ENCODE results near the gene MRPL46. TPM values are rescaled to one million over a fixed set of nuclear protein-coding genes. Genes with fewer than 3 reads are reported as not detected.
A peak's percentile ranks its signal among the peaks of the same experiment; 100 is the strongest.

MRPL46 gene
- polyA plus RNA-seq, 4 donors = 29.9 to 61.7 (median 45.0) TPM

GRCh38 chr15:88506628-88507027, 39.4 kb upstream of the MRPL46 start:
- Histone ChIP-seq H3K9me3 (ENCODE audit: control insufficient read depth in 2 of 2, insufficient read depth in 1 of 2, low read depth in 1 of 2, low read length in 1 of 2) (no peaks in the 10 kb centered on the region), H3K36me3 (ENCODE audit: control insufficient read depth in 3 of 3, insufficient read depth in 2 of 3, low read depth in 1 of 3, low read length in 3 of 3) (peaks cover 2 to 14% (median 2%) of the 10 kb centered on the region in 3 donors), H3K4me1 (ENCODE audit: control insufficient read depth in 3 of 3, insufficient read depth in 2 of 3, low read depth in 1 of 3, low read length in 2 of 3) (no peaks in the 10 kb centered on the region), H3K4me3 (ENCODE audit: low read depth in 1 of 3, low read length in 3 of 3) (no peak overlapping the region), H3K27ac (ENCODE audit: low read depth in 1 of 3, low read length in 2 of 3) (no peak overlapping the region), H3K27me3 (ENCODE audit: control insufficient read depth in 3 of 3, insufficient read depth in 3 of 3, low read length in 3 of 3) (no peaks in the 10 kb centered on the region)
- FAIRE-seq = no peak
- DNase-seq = no peak

DNA sequence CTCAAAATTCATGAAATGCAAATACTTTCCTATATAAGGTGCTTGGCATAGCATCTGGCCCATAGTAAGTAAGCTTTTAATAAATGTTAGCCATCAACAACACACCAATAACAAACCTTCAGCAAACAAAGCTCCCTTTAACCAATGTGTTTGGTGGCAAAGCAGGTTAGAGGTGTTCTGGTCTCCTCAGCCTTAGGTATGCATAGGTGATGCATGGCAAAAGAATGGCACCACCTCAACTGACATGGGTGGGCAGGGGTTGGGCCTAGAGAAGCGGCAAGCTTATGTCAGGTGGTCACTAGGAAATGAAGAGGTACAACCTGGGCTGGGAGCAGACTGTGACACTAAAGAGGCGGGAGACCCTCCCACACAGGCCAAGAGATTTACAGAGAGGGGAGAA, 38.5 kb upstream of the MRPL46 start:
- Histone ChIP-seq H3K27me3 (ENCODE audit: control insufficient read depth in 3 of 3, insufficient read depth in 3 of 3, low read length in 3 of 3) (no peaks in the 10 kb centered on the region), H3K4me3 (ENCODE audit: low read depth in 1 of 3, low read length in 3 of 3) (no peak overlapping the region), H3K4me1 (ENCODE audit: control insufficient read depth in 3 of 3, insufficient read depth in 2 of 3, low read depth in 1 of 3, low read length in 2 of 3) (no peaks in the 10 kb centered on the region), H3K27ac (ENCODE audit: low read depth in 1 of 3, low read length in 2 of 3) (no peak overlapping the region), H3K9me3 (ENCODE audit: control insufficient read depth in 2 of 2, insufficient read depth in 1 of 2, low read depth in 1 of 2, low read length in 1 of 2) (no peaks in the 10 kb centered on the region), H3K36me3 (ENCODE audit: control insufficient read depth in 3 of 3, insufficient read depth in 2 of 3, low read depth in 1 of 3, low read length in 3 of 3) (peaks cover 0 to 10% (median 2%) of the 10 kb centered on the region in 3 donors)
- DNase-seq = no peak
- no peak for FAIRE-seq
- WGBS, 3 donors = 97 to 100% (median 97%) methylated on average over 2 of the region's 2 CpGs

- FAIRE-seq = no peak
- 82 to 100% (median 89%) methylated on average over 1 of the region's 1 CpG for WGBS, 3 donors
Observed at GRCh38 chr15:88504445-88504844, 37.3 kb upstream of the MRPL46 start.

GRCh38 chr15:88498996-88499395, 31.8 kb upstream of the MRPL46 start:
- FAIRE-seq (no peak), DNase-seq (no peak)
- Histone ChIP-seq H3K36me3 (ENCODE audit: control insufficient read depth in 3 of 3, insufficient read depth in 2 of 3, low read depth in 1 of 3, low read length in 3 of 3) (peaks cover 0 to 29% (median 2%) of the 10 kb centered on the region in 3 donors), H3K4me3 (ENCODE audit: low read depth in 1 of 3, low read length in 3 of 3) (no peak overlapping the region), H3K27me3 (ENCODE audit: control insufficient read depth in 3 of 3, insufficient read depth in 3 of 3, low read length in 3 of 3) (no peaks in the 10 kb centered on the region), H3K9me3 (ENCODE audit: control insufficient read depth in 2 of 2, insufficient read depth in 1 of 2, low read depth in 1 of 2, low read length in 1 of 2) (no peaks in the 10 kb centered on the region), H3K27ac (ENCODE audit: low read depth in 1 of 3, low read length in 2 of 3) (no peak overlapping the region), H3K4me1 (ENCODE audit: control insufficient read depth in 3 of 3, insufficient read depth in 2 of 3, low read depth in 1 of 3, low read length in 2 of 3) (no peaks in the 10 kb centered on the region)
- WGBS, 3 donors = 70 to 73% (median 70%) methylated on average over 3 of the region's 3 CpGs

More at GRCh38 chr15:88504445-88504844, 37.3 kb upstream of the MRPL46 start:
- DNase-seq = no peak
- H3K27me3 ChIP-seq (ENCODE audit: control insufficient read depth in 3 of 3, insufficient read depth in 3 of 3, low read length in 3 of 3) = no peaks in the 10 kb centered on the region
- no peak overlapping the region for H3K4me3 ChIP-seq (ENCODE audit: low read depth in 1 of 3, low read length in 3 of 3)
- H3K36me3 ChIP-seq (ENCODE audit: control insufficient read depth in 3 of 3, insufficient read depth in 2 of 3, low read depth in 1 of 3, low read length in 3 of 3) = peaks cover 0 to 6% (median 2%) of the 10 kb centered on the region in 3 donors
- no peak overlapping the region for H3K27ac ChIP-seq (ENCODE audit: low read depth in 1 of 3, low read length in 2 of 3)
- H3K9me3 ChIP-seq (ENCODE audit: control insufficient read depth in 2 of 2, insufficient read depth in 1 of 2, low read depth in 1 of 2, low read length in 1 of 2) = no peaks in the 10 kb centered on the region
- no peaks in the 10 kb centered on the region for H3K4me1 ChIP-seq (ENCODE audit: control insufficient read depth in 3 of 3, insufficient read depth in 2 of 3, low read depth in 1 of 3, low read length in 2 of 3)

DNA sequence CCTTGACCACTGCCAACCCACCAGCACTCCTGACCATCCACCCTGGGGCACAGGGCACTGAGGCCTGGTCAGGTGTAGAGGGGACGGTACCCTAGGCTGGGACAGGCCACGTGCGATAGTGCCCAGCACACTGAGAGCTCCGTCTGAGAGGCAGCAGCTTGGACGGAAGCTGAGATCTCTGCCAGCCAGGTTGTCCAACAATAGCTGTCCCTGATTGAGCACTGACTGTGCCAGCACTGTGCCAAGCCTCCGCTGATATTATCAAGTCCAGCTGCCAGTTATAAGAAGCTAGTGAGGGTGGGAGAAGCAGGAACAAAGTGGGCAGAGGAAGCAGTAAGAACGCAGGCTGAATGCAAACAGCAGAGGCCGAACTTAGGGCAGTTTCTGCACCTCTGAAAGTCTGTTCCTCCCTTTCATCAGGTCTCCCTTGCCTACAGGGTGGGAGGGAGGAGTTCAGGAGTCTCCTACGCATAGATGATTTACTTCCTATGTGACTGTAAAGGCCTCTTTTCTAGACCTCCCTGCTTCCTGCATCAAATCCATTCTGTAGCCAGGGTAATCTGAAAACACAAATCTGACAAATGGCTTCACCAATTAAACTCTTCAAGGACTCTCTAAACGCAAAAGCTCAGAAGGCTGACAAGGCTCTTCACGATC, 30.0 kb upstream of the MRPL46 start:
- Histone ChIP-seq H3K36me3 (ENCODE audit: control insufficient read depth in 3 of 3, insufficient read depth in 2 of 3, low read depth in 1 of 3, low read length in 3 of 3) (peaks cover 0 to 26% (median 0%) of the 10 kb centered on the region in 3 donors), H3K27ac (ENCODE audit: low read depth in 1 of 3, low read length in 2 of 3) (no peak overlapping the region), H3K4me3 (ENCODE audit: low read depth in 1 of 3, low read length in 3 of 3) (no peak overlapping the region), H3K9me3 (ENCODE audit: control insufficient read depth in 2 of 2, insufficient read depth in 1 of 2, low read depth in 1 of 2, low read length in 1 of 2) (no peaks in the 10 kb centered on the region), H3K27me3 (ENCODE audit: control insufficient read depth in 3 of 3, insufficient read depth in 3 of 3, low read length in 3 of 3) (no peaks in the 10 kb centered on the region), H3K4me1 (ENCODE audit: control insufficient read depth in 3 of 3, insufficient read depth in 2 of 3, low read depth in 1 of 3, low read length in 2 of 3) (no peaks in the 10 kb centered on the region)
- FAIRE-seq (no peak), DNase-seq (no peak)
- 91 to 96% (median 91%) methylated on average over 11 of the region's 11 CpGs for WGBS, 3 donors

GRCh38 chr15:88493844-88494243, 26.7 kb upstream of the MRPL46 start:
- H3K4me1 ChIP-seq (ENCODE audit: control insufficient read depth in 3 of 3, insufficient read depth in 2 of 3, low read depth in 1 of 3, low read length in 2 of 3) = no peaks in the 10 kb centered on the region
- DNase-seq = no peak
- no peak overlapping the region for H3K27ac ChIP-seq (ENCODE audit: low read depth in 1 of 3, low read length in 2 of 3)
- H3K4me3 ChIP-seq (ENCODE audit: low read depth in 1 of 3, low read length in 3 of 3) = no peak overlapping the region
- peaks cover 0 to 23% (median 0%) of the 10 kb centered on the region in 3 donors for H3K36me3 ChIP-seq (ENCODE audit: control insufficient read depth in 3 of 3, insufficient read depth in 2 of 3, low read depth in 1 of 3, low read length in 3 of 3)
- no peak for FAIRE-seq
- WGBS, 3 donors = 85 to 91% (median 86%) methylated on average over 10 of the region's 10 CpGs
- H3K27me3 ChIP-seq (ENCODE audit: control insufficient read depth in 3 of 3, insufficient read depth in 3 of 3, low read length in 3 of 3) = no peaks in the 10 kb centered on the region
- no peaks in the 10 kb centered on the region for H3K9me3 ChIP-seq (ENCODE audit: control insufficient read depth in 2 of 2, insufficient read depth in 1 of 2, low read depth in 1 of 2, low read length in 1 of 2)

DNA sequence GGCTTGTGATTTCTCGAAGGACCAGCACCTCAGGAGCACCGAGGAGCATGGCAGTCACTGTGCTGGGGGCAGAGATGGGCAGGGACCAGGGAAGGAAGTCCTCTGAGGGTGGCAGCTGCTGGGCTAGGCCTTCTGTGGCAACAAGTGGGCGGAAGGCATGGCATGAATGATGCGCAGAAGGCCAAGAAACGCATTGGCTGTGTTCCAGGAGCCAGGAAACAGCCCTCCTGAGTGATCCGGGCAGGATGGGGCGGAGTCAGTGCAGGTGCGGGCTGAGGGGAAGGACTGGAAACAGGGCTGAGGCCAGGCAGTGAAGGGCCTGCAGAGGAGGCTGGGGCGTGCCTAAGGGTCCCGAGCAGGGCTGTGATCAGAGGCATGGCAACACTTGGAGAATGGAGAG, 24.0 kb upstream of the MRPL46 start:
- no peak for FAIRE-seq

GRCh38 chr15:88490036-88490435, 22.8 kb upstream of the MRPL46 start:
- peaks cover 0 to 1% (median 0%) of the 10 kb centered on the region in 3 donors for H3K36me3 ChIP-seq (ENCODE audit: control insufficient read depth in 3 of 3, insufficient read depth in 2 of 3, low read depth in 1 of 3, low read length in 3 of 3)
- no peak overlapping the region for H3K27ac ChIP-seq (ENCODE audit: low read depth in 1 of 3, low read length in 2 of 3)
- H3K9me3 ChIP-seq (ENCODE audit: control insufficient read depth in 2 of 2, insufficient read depth in 1 of 2, low read depth in 1 of 2, low read length in 1 of 2) = no peaks in the 10 kb centered on the region
- no peak overlapping the region for H3K4me3 ChIP-seq (ENCODE audit: low read depth in 1 of 3, low read length in 3 of 3)
- no peaks in the 10 kb centered on the region for H3K27me3 ChIP-seq (ENCODE audit: control insufficient read depth in 3 of 3, insufficient read depth in 3 of 3, low read length in 3 of 3)
- H3K4me1 ChIP-seq (ENCODE audit: control insufficient read depth in 3 of 3, insufficient read depth in 2 of 3, low read depth in 1 of 3, low read length in 2 of 3) = no peaks in the 10 kb centered on the region
- DNase-seq = no peak
- WGBS, 3 donors = 88 to 91% (median 89%) methylated on average over 3 of the region's 3 CpGs
- no peak for FAIRE-seq

More for the DNA sequence above, 24.0 kb upstream of the MRPL46 start:
- Histone ChIP-seq H3K27ac (ENCODE audit: low read depth in 1 of 3, low read length in 2 of 3) (no peak overlapping the region), H3K36me3 (ENCODE audit: control insufficient read depth in 3 of 3, insufficient read depth in 2 of 3, low read depth in 1 of 3, low read length in 3 of 3) (peaks cover 0 to 9% (median 0%) of the 10 kb centered on the region in 3 donors), H3K9me3 (ENCODE audit: control insufficient read depth in 2 of 2, insufficient read depth in 1 of 2, low read depth in 1 of 2, low read length in 1 of 2) (no peaks in the 10 kb centered on the region), H3K4me1 (ENCODE audit: control insufficient read depth in 3 of 3, insufficient read depth in 2 of 3, low read depth in 1 of 3, low read length in 2 of 3) (no peaks in the 10 kb centered on the region), H3K27me3 (ENCODE audit: control insufficient read depth in 3 of 3, insufficient read depth in 3 of 3, low read length in 3 of 3) (no peaks in the 10 kb centered on the region), H3K4me3 (ENCODE audit: low read depth in 1 of 3, low read length in 3 of 3) (no peak overlapping the region)
- DNase-seq = peak in 1 of 2 donors; percentile 25
- 50 to 65% (median 54%) methylated on average over 10 of the region's 10 CpGs for WGBS, 3 donors

- no peaks in the 10 kb centered on the region for H3K9me3 ChIP-seq (ENCODE audit: control insufficient read depth in 2 of 2, insufficient read depth in 1 of 2, low read depth in 1 of 2, low read length in 1 of 2)
- WGBS, 3 donors = 80 to 97% (median 88%) methylated on average over 4 of the region's 4 CpGs
- no peak for DNase-seq
- no peak for FAIRE-seq
- H3K4me1 ChIP-seq (ENCODE audit: control insufficient read depth in 3 of 3, insufficient read depth in 2 of 3, low read depth in 1 of 3, low read length in 2 of 3) = no peaks in the 10 kb centered on the region
- H3K4me3 ChIP-seq (ENCODE audit: low read depth in 1 of 3, low read length in 3 of 3) = no peak overlapping the region
- H3K27me3 ChIP-seq (ENCODE audit: control insufficient read depth in 3 of 3, insufficient read depth in 3 of 3, low read length in 3 of 3) = no peaks in the 10 kb centered on the region
- no peaks in the 10 kb centered on the region for H3K36me3 ChIP-seq (ENCODE audit: control insufficient read depth in 3 of 3, insufficient read depth in 2 of 3, low read depth in 1 of 3, low read length in 3 of 3)
- H3K27ac ChIP-seq (ENCODE audit: low read depth in 1 of 3, low read length in 2 of 3) = no peak overlapping the region
Observed at GRCh38 chr15:88489321-88489720, 22.1 kb upstream of the MRPL46 start.

Measured in small intestine (tissue), 7 donors.